Fibroblast of the conjunctiva (primary cell): ENCODE results near the gene NUBPL.

ENCODE experiments used
- DNase-seq: peaks from one replicate; pipeline ENCODE4 v3.0.0-alpha.2; 2010; ENCODE audit warnings: low read depth

NUBPL gene

DNA sequence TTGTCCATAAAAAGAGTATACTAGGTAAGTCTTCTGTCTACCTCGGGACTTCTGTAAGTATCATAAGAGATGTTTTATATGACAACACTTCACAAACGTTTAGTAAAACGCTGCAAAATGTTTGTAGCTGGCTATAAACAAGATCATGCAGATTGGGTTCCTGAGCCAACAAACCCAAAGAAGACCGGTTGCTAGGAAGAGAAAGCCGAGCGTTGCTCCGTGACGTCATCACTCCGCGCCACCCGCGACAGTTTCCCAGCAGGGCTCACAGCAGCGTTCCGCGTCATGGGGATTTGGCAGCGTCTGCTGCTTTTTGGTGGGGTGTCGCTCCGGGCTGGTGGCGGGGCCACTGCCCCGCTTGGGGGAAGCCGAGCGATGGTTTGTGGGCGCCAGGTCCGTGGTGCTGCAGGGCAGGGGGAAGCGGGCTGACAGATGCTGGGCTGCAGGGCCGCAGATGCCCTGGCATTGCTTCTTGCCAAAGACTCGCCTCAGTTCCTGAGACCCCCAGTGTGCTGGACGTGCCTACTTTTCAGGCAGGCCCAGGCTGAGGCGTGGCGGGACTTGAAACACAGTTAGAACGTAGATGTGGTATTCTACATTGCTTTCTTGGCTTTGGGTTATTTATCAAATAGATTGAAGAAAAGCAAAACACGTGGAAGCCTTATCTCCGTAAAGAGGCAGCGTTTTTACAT, at the start of gene NUBPL:
TSS of gene NUBPL (plus strand) at position 250 of the 692 bp plus-strand sequence. CDS start at position 286, 36 bp downstream.
- DNase-seq, result peak; percentile 91

- no peak for DNase-seq
These were observed 34.1 kb upstream of the NUBPL start for GRCh38 chr14:31527087-31527486.

DNA sequence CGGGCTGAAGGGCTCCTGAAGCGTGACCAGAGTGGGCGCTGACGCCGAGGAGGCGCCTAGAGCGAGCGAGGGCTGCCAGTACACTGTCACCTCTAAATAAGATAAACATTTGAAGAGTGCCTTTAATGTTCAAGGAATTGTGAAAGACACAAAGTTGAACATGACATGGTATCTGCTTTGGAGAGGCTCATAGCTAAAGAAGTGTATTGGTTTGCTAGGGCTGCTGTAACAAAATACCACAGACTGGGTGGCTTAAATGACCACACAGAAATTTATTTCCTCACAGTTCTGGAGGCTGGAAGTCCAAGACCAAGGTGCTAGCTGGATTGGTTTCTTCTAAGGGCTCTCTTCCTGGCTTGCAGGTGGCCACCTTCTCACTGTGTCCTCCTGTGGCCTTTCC, 33.7 kb upstream of the NUBPL start:
- no peak for DNase-seq

- DNase-seq, result no peak
These were observed 32.2 kb upstream of the NUBPL start for GRCh38 chr14:31529053-31529452.

DNA sequence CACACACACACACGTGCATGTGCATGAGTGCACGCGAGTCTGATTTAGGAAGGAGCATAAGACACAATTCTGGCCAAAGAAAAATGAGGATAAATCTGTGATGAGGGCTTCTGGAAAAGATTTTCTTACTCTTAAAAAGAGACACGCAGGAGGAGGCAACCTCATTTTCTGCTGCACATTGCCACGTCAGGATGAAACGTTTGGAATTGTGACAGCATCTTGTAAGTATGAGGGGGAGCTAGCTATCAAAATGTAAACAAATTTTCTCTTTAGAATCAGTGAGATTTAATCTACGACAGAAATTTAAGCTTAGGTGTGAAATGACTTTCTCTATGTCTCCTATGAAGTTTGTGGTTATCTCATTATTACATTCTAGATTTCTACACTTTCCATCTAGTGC, 31.1 kb upstream of the NUBPL start:
- no peak for DNase-seq

DNA sequence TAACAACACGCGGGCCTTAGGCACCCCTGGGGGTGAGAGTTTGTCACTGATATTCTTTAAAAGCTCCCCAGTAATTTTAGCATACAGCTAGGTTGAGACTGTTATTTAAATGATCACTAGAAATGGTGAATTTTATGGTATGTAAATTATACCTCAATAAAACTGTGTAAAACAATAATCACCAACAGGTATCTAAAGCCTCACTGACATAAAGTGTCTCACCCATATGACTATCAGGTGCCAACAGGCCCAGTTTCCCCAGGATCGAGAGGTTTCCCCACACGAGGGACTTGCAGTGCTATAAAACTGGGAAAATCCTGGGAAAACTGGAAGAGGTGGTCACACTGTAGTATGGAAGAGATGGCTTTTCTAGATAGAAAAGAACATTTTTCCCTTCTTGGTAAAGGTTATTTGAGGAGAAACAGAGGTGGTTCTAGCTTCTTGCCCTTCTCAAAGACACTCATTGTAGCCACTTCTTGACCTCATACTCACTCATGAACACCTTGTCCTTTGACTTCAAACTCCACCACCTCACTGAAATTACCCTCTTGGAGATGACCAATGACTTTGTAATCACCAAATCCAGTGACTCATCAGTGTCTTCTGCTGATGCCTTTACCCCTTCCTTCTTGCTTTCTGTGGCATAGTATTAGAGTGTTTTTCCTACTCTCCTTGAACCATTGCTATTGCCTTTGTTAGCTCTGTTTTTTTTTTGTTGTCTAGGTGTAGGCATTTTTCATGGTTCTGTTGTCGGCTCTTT, 24.8 kb upstream of the NUBPL start:
- no peak for DNase-seq

- DNase-seq, result no peak
These were observed 19.5 kb upstream of the NUBPL start for GRCh38 chr14:31541702-31542101.

DNA sequence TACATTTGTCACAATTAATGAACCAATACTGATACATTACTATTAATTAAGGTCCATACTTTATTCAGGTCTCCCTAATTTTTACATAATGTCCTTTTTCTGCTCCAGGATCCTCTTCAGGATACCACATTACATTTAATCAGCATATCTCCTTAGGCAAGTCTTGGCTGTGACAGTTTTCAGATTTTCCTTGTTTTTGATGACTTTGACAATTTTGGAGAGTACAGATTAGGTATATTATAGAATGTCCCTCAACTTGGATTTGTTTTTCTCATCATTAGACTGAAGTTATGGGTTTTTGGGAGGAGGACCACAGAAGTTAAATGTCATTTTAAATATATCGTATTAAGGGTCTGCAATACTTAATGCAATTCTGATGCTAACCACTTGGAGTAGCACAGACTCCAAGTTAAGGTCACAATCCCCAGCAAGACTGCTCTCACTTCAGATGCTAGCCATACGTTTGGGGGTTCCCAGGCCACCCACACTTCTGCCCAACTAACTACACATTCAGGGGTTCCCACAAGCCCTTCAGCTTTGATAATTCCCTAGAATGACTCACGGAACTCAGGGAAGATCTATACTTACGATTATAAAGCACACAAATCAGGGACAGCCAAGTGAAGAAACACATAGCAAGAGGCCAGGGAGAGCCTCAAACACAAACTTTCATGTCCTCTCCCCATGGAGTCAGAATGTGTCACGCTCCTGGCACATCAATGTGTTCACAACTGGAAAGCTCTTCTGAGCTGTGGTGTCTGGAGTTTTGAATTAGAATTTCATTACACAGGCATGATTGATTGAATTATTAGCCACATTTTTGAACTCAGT, 17.0 kb upstream of the NUBPL start:
- DNase-seq, result peak; percentile 1

GRCh38 chr14:31544816-31545215, 16.4 kb upstream of the NUBPL start:
- no peak for DNase-seq

GRCh38 chr14:31545328-31545727, 15.9 kb upstream of the NUBPL start:
- DNase-seq, result no peak

- DNase-seq, result no peak
These were observed 11.4 kb upstream of the NUBPL start for GRCh38 chr14:31549817-31550216.

DNA sequence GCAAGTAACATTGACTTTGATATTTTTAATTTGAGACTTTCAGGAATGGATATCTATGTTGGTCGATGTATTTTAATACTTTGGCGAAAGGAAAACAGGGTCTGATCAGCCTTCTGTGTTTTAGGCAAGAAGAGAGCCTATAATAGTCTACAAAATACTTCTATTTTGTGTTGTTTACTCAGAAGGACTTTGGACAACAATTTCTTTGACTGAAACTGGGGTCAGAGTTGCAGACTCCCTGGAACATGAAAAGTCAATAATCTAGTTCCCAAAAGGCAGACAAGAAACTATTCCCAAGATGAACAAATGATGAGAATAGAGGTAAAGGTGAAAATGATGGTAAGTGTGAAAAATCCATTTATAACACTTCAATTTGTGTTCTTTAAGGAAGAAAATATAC, 10.6 kb upstream of the NUBPL start:
- no peak for DNase-seq

GRCh38 chr14:31556191-31556590, 5.0 kb upstream of the NUBPL start:
- no peak for DNase-seq

DNA sequence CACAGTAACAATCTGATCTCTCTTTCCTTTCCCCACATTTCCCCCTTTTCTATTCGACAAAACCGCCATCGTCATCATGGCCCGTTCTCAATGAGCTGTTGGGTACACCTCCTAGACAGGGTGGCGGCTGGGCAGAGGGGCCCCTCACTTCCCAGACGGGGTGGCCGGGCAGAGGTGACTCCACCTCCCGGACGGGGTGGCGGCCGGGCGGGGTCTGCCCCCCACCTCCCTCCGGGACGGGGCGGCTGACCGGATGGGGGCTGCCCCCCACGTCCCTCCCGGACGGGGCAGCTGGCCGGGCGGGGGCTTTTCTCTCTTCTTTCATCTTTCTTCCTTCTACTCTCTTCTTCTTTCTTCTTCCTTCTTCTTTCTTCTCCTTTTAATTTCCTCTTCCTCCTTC, 1.3 kb upstream of the NUBPL start:
- no peak for DNase-seq

DNA sequence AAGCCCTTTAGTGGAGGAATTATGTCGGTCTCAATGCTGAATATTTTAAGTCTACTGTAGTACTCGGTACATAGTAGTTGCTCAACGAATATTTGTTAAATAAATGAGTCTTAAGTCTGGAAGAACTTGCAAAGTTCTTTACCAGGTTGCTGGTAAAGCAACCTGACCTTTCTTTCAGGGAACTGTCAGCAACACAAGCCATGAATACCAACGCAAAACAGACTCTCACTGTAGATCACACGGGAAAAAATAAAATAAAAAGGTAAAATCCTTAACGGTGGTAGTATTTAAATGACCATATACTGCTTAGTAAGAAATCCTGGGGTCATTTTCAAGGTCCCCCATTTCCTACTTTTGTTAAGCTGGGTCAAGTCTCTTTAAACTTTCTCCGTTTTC, 447 bp upstream of the NUBPL start:
- no peak for DNase-seq

GRCh38 chr14:31564194-31564593, 3.0 kb downstream of the NUBPL start:
- no peak for DNase-seq

GRCh38 chr14:31566456-31566855, 5.3 kb downstream of the NUBPL start:
- no peak for DNase-seq

- no peak for DNase-seq
These were observed 6.5 kb downstream of the NUBPL start for GRCh38 chr14:31567655-31568054.

- no peak for DNase-seq
These were observed 7.0 kb downstream of the NUBPL start for GRCh38 chr14:31568161-31568560.

DNA sequence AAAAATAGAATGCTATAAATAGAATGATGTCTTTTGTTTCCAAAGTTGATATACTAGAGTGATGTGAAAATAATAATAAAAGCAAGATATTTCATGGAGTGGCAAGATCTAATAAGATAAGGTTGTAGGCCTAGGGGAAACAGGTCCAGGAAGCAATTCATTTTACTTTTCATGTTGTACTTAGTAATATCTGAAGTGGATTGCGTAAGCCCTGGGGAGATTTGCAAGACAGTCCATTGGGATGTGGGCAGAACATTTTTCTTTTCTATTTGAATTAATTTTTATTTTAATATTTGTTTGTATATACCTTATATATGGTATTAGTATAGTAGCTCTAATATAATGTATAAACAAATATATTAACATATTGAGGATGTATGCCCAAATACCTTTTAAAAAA, 7.5 kb downstream of the NUBPL start:
- DNase-seq, result peak; percentile 43

DNA sequence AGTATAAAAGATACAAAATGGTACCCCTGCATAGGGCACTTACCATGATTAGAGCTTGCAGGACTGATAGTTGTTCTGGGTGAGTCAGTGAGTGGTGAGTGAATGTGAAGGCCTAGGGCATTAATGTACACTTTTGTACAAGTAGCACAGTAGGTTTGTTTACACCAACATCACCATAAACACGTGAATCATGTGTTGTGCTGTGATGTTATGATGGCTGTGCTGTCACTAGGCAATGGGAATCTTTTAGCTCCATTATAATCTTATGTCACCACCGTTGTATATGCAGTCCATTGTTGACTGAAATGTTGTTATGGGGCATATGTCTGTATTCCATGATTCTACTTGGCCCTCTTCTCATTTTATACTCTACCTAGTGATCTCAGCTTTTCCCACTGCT, 11.8 kb downstream of the NUBPL start:
- no peak for DNase-seq

DNA sequence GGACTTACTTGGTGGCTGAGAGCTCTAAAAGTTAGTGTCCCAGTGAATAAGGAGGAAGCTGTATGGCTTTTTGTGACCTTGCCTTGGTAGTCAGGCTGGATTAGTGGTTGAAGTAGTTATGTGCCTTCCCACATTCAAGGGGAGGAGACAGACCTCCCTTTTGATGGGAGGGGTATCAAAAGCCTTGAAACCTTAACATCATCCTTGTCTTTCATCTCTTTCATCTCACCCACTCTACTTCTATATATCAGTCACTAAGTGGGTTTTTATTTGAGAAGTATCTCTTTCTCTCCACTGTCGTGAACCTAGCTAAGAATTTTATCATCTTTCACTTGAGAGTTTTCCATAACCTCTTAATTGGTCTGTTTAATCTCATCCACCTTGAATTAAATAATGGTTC, 15.7 kb downstream of the NUBPL start:
- no peak for DNase-seq

DNA sequence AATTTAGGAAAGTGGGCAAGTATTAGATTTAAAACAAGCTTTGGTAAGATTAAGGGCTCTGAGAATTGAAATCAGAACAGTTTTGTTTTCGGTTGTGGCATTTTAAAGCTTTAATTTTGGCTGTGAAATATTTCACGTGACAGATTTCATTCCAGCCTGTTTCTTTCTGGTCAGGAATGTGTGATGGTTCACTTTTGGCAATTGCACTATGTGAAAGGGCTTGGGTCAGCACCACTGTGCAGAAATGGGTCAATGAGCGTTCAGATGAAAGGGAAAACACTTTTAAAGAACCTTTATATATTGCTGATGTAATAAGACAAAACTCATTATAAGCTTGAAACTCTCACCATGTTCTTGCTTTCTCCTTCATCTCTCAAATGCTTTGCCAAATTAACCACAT, 17.1 kb downstream of the NUBPL start:
- DNase-seq, result no peak
